Neural cell (in vitro differentiated cells): ENCODE data around the gene ANKRD28. TPM values are rescaled to one million over a fixed set of nuclear protein-coding genes. Genes with fewer than 3 reads are reported as not detected.

Source experiments
- H2AFZ ChIP-seq: fragments of 200-600, 300-800 bp; sonication (generic), shearing (Covaris generic); 2 replicates; pipeline ENCODE4 v1.6.0; 2014; ENCODE audit warnings: low read depth, mild to moderate bottlenecking, antibody characterized with exemption, low read length, moderate library complexity
- H3F3A ChIP-seq: fragments of 200-600 bp; shearing (Covaris generic); 2 replicates; pipeline ENCODE4 v1.6.1; 2016; ENCODE audit warnings: mild to moderate bottlenecking, moderate library complexity, mixed read lengths, antibody characterized with exemption, low read length; ENCODE audit not compliant: insufficient read depth, poor library complexity, severe bottlenecking
- H3K27ac ChIP-seq: fragments of 200-600, 300-800 bp; sonication (generic), shearing (Covaris generic); 2 replicates; pipeline ENCODE4 v1.5.1; 2014; ENCODE audit warnings: mild to moderate bottlenecking, low read length, moderate library complexity
- H3K27me3 ChIP-seq: fragments of 300-800, 200-600 bp; sonication (generic), shearing (Covaris generic); 2 replicates; pipeline ENCODE4 v1.6.0; 2014; ENCODE audit warnings: mild to moderate bottlenecking, low read depth, low read length, moderate library complexity; ENCODE audit not compliant: insufficient read depth
- H3K36me3 ChIP-seq: fragments of 300-800, 200-600 bp; sonication (generic), shearing (Covaris generic); 2 replicates; pipeline ENCODE4 v1.5.1; 2014; ENCODE audit warnings: mild to moderate bottlenecking, antibody characterized with exemption, low read length, moderate library complexity; ENCODE audit not compliant: insufficient read depth
- H3K4me2 ChIP-seq: fragments of 300-800, 200-600 bp; sonication (generic), shearing (Covaris generic); 2 replicates; pipeline ENCODE4 v1.6.0; 2014; ENCODE audit warnings: mild to moderate bottlenecking, low read length
- H3K4me3 ChIP-seq: fragments of 300-800, 200-600 bp; sonication (generic), shearing (Covaris generic); 2 replicates; pipeline ENCODE4 v1.5.1; 2014; ENCODE audit warnings: mild to moderate bottlenecking, low read length, moderate library complexity
- H3K79me2 ChIP-seq: fragments of 200-600 bp; shearing (Covaris generic); replicated peaks from 2 replicates; pipeline ENCODE4 v1.6.0; 2014; ENCODE audit warnings: mild to moderate bottlenecking, low read length, moderate library complexity; ENCODE audit not compliant: insufficient read depth
- H3K9ac ChIP-seq: fragments of 300-800, 200-600 bp; sonication (generic), shearing (Covaris generic); 2 replicates; pipeline ENCODE4 v1.6.1; 2016; ENCODE audit warnings: mild to moderate bottlenecking, low read length, mixed read lengths
- H3K9me2 ChIP-seq: fragments of 200-600 bp; shearing (Covaris generic); 2 replicates; pipeline ENCODE4 v1.6.1; 2016; ENCODE audit warnings: mild to moderate bottlenecking, low read length, mixed read lengths; ENCODE audit not compliant: insufficient read depth
- H3K9me3 ChIP-seq: fragments of 200-600, 300-800 bp; sonication (generic), shearing (Covaris generic); 2 replicates; pipeline ENCODE4 v1.6.1; 2016; ENCODE audit warnings: mild to moderate bottlenecking, mixed run types, low read length, moderate library complexity, mixed read lengths
- H4K20me1 ChIP-seq: fragments of 200-600 bp; shearing (Covaris generic); 2 replicates; pipeline ENCODE4 v1.6.1; 2016; ENCODE audit warnings: mild to moderate bottlenecking, mixed run types; ENCODE audit not compliant: insufficient read depth
- CTCF ChIP-seq: fragments of 450-650 bp; IDR thresholded peaks from 2 replicates; pipeline ENCODE4 v1.5.1; 2014; ENCODE audit warnings: antibody characterized with exemption, mild to moderate bottlenecking, moderate library complexity; ENCODE audit not compliant: poor library complexity, severe bottlenecking
- EP300 ChIP-seq: fragments of 450-650 bp; conservative IDR thresholded peaks from 2 replicates; pipeline ENCODE4 v1.6.1; 2014; ENCODE audit warnings: antibody characterized with exemption, mild to moderate bottlenecking, moderate library complexity; ENCODE audit not compliant: poor library complexity, severe bottlenecking
- EZH2 ChIP-seq: fragments of 200-600, 300-800 bp; shearing (Covaris generic), sonication (generic); IDR thresholded peaks from 2 replicates; pipeline ENCODE4 v1.6.1; 2014; ENCODE audit warnings: antibody characterized with exemption, low read length, borderline replicate concordance, mild to moderate bottlenecking; ENCODE audit not compliant: insufficient read depth, poor library complexity, severe bottlenecking
- MXI1 ChIP-seq: fragments of 450-650 bp; conservative IDR thresholded peaks from 2 replicates; pipeline ENCODE4 v1.6.1; 2014; ENCODE audit warnings: antibody characterized with exemption, mild to moderate bottlenecking; ENCODE audit not compliant: poor library complexity, severe bottlenecking
- POLR2AphosphoS5 ChIP-seq: IDR thresholded peaks from 2 replicates; pipeline ENCODE4 v1.6.1; 2012
- RAD21 ChIP-seq: fragments of 450-650 bp; conservative IDR thresholded peaks from 2 replicates; pipeline ENCODE4 v1.6.1; 2014; ENCODE audit warnings: antibody characterized with exemption, mild to moderate bottlenecking, moderate library complexity
- REST ChIP-seq: IDR thresholded peaks from 2 replicates; pipeline ENCODE4 v1.6.1; 2012; ENCODE audit warnings: borderline replicate concordance
- SMC3 ChIP-seq: fragments of 450-650 bp; conservative IDR thresholded peaks from 2 replicates; pipeline ENCODE4 v1.6.1; 2014; ENCODE audit warnings: antibody characterized with exemption, mild to moderate bottlenecking, moderate library complexity; ENCODE audit not compliant: poor library complexity
- TAF1 ChIP-seq: IDR thresholded peaks from 2 replicates; pipeline ENCODE4 v1.6.1; 2012; ENCODE audit warnings: low read depth
- polyA plus RNA-seq: library from polyadenylated mRNA; depleted of rRNA; stranded (reverse); fragments of >200 nt; gene quantifications from 2 replicates; pipeline ENCODE4 v1.2.3, GENCODE V29; 2014

Gene ANKRD28
- polyA plus RNA-seq, 1 donor from 2014 or later = 101 TPM

- TF ChIP-seq CTCF (no peak), POLR2AphosphoS5 (no peak), SMC3 (no peak), TAF1 (no peak), MXI1 (no peak), REST (no peak), EP300 (no peak), EZH2 (no peak), RAD21 (no peak)
- Histone ChIP-seq H3K4me2 (no peak overlapping the region), H3F3A (no peaks in the 10 kb centered on the region), H4K20me1 (no peaks in the 10 kb centered on the region), H3K79me2 (no peaks in the 10 kb centered on the region), H3K9me2 (no peaks in the 10 kb centered on the region), H3K9ac (no peak overlapping the region), H2AFZ (no peak overlapping the region), H3K4me3 (no peak overlapping the region), H3K27me3 (no peaks in the 10 kb centered on the region), H3K9me3 (no peaks in the 10 kb centered on the region), H3K36me3 (no peaks in the 10 kb centered on the region), H3K27ac (peak overlapping the region; percentile 71)
Measured at GRCh38 chr3:15633159-15633558, 164.6 kb downstream of the ANKRD28 start.

- peak overlapping the region; percentile 71 for H3K27ac ChIP-seq
Measured at GRCh38 chr3:15632212-15632580, 165.6 kb downstream of the ANKRD28 start.

More at GRCh38 chr3:15632212-15632580, 165.6 kb downstream of the ANKRD28 start:
- Histone ChIP-seq H3K9ac (peak overlapping the region; percentile 30), H3K4me2 (no peak overlapping the region), H3F3A (no peaks in the 10 kb centered on the region), H3K36me3 (no peaks in the 10 kb centered on the region), H3K27me3 (no peaks in the 10 kb centered on the region), H3K79me2 (no peaks in the 10 kb centered on the region), H3K9me3 (no peaks in the 10 kb centered on the region), H3K9me2 (no peaks in the 10 kb centered on the region), H3K4me3 (peak overlapping the region; percentile 42), H2AFZ (no peak overlapping the region), H4K20me1 (no peaks in the 10 kb centered on the region)
- TF ChIP-seq EP300 (no peak), REST (no peak), RAD21 (no peak), MXI1 (no peak), POLR2AphosphoS5 (no peak), TAF1 (no peak), EZH2 (no peak), SMC3 (no peak), CTCF (no peak)
